Activated B cell treated with CpG ODN at 0.5 μM for 24 hours (primary cell): ENCODE measurements around the gene GDF2. TPM values are rescaled to one million over a fixed set of nuclear protein-coding genes. Genes with fewer than 3 reads are reported as not detected.
A peak's percentile ranks its signal among the peaks of the same experiment; 100 is the strongest.

ENCODE experiments used
- ATAC-seq: fragments of 200-7000 bp; cut with Tn5 transposase; one replicate; pipeline ENCODE4 v1.10.0; 2021; ENCODE audit warnings: low read depth, mild to moderate bottlenecking, moderate library complexity
- CTCF ChIA-PET: fragments of 350-600 bp; sonication (Branson Sonifier 250); formaldehyde crosslinking; loops from one replicate; lab custom pipeline; 2021; ENCODE audit warnings: antibody characterized with exemption; lab: Charles Lee
- POLR2A ChIA-PET: fragments of 350-600 bp; sonication (Branson Sonifier 250); formaldehyde crosslinking; loops from one replicate; lab custom pipeline; 2021; ENCODE audit warnings: antibody characterized with exemption; lab: Charles Lee
- DNase-seq: peaks from one replicate; pipeline ENCODE4 v3.0.0; 2022
- H3K27ac Mint-ChIP-seq: one replicate; pipeline ENCODE4 v1.8.0; 2020; ENCODE audit warnings: mixed read lengths
- H3K27me3 Mint-ChIP-seq: one replicate; pipeline ENCODE4 v1.8.0; 2021; ENCODE audit warnings: mixed read lengths
- H3K36me3 Mint-ChIP-seq: one replicate; pipeline ENCODE4 v1.8.0; 2021; ENCODE audit warnings: low read depth, mixed read lengths
- H3K4me1 Mint-ChIP-seq: one replicate; pipeline ENCODE4 v1.8.0; 2021; ENCODE audit warnings: mixed read lengths
- H3K4me3 Mint-ChIP-seq: one replicate; pipeline ENCODE4 v1.8.0; 2020; ENCODE audit warnings: mild to moderate bottlenecking, mixed read lengths
- H3K9me3 Mint-ChIP-seq: one replicate; pipeline ENCODE4 v1.8.0; 2020; ENCODE audit warnings: mixed read lengths
- intact Hi-C: fragments of 100-400 bp; cut with micrococcal nuclease; formaldehyde crosslinking; loops from one replicate; pipeline ENCODE4 v1.15.1; 2024
- total RNA-seq: library from RNA; stranded (reverse); gene quantifications from 2 replicates; pipeline ENCODE4 v1.2.3, GENCODE V29; 2022
- TF ChIP-seq, protein P1 (sequence below): fragments of 200-600 bp; IDR thresholded peaks from one replicate; pipeline ENCODE4 v1.8.0; 2022; ENCODE audit warnings: antibody characterized with exemption, mild to moderate bottlenecking

The GDF2 gene
- total RNA-seq, 1 donor from 2014 or later: not detected

DNA sequence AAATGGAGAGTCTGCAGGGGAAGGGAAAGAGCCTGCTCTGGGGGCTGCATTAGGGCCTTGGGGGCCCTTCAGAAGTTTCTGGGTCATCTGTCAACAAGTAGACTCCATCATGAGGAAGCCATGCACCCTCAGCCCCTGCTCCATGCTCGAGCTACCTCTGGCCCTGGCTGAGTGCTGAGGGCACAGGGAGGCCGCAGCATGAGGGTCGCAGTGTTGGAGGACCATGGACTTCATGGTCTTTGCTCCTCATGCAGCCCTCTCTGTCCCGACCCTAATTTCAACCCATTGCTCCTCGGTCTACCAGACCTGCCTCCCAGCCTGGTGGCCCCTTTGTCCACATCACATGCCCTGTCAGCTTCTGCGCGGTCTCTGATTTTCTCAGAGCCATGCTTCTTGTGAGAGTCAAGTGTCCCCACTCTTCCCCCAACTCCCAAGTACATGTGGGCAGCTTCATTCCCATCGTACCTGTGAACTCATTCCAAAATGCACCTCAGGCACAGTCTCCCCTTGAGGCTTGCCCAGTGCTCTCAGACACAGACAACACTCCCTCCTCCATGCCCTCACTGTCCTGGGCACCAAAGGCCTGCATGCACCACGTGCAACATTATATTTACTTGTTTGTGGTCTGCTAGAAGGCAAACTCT is 47.1 kb downstream of the GDF2 start:
- Mint-ChIP-seq H3K9me3 (no peaks in the 10 kb centered on the region), H3K36me3 (no peaks in the 10 kb centered on the region), H3K4me3 (no peak overlapping the region), H3K27ac (no peak overlapping the region), H3K4me1 (no peaks in the 10 kb centered on the region), H3K27me3 (peaks cover 10% of the 10 kb centered on the region)
- POLR2A ChIA-PET: no interaction called here
- CTCF ChIA-PET: no interaction called here
- peak; percentile 3 for DNase-seq
- intact Hi-C loops: no loop called here
- no peak for ATAC-seq
- TF ChIP-seq, protein P1, sequence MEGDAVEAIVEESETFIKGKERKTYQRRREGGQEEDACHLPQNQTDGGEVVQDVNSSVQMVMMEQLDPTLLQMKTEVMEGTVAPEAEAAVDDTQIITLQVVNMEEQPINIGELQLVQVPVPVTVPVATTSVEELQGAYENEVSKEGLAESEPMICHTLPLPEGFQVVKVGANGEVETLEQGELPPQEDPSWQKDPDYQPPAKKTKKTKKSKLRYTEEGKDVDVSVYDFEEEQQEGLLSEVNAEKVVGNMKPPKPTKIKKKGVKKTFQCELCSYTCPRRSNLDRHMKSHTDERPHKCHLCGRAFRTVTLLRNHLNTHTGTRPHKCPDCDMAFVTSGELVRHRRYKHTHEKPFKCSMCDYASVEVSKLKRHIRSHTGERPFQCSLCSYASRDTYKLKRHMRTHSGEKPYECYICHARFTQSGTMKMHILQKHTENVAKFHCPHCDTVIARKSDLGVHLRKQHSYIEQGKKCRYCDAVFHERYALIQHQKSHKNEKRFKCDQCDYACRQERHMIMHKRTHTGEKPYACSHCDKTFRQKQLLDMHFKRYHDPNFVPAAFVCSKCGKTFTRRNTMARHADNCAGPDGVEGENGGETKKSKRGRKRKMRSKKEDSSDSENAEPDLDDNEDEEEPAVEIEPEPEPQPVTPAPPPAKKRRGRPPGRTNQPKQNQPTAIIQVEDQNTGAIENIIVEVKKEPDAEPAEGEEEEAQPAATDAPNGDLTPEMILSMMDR: no peak

DNA sequence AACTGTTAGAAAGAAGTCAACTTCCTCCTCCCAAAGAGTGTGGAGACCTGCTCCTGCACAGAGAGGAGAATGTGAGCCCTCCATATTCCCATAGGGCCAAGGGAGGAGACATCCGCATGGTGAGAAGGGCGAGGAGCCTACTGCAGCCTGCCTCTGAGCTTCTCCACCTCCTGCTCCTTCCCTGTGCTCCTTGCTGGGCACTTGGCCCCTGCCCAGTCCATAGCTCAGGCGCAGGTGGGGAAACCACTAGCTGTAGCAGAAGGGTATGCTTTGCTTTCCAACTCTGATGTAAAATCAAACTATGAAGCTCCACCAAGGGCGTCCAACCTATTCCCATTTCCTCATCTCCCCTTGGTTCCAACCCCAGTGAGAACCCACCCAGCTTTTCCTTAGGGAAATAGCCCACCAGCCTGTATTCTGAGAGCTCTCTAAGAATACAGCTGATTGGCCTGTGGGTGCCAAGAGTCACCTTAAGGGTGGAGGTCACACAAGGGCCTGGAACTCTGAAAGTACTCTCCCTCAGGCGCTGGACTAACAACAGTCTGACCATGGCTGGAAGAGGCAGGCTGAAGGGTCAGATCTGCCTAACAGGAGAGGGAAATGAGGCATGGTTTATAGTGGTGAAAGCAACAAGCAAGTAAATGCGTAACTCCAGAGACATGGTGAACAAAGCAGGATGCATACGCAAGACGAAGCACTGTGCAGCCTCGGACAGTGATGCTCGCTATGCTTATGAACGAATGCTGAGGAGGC is 47.9 kb downstream of the GDF2 start:
- DNase-seq (no peak), ATAC-seq (no peak)
- ChIA-PET CTCF (no interaction called here), POLR2A (no interaction called here)
- no peaks in the 10 kb centered on the region for H3K36me3 Mint-ChIP-seq
- TF ChIP-seq, protein P1: no peak
- intact Hi-C loops: no loop called here
- H3K4me3 Mint-ChIP-seq: no peak overlapping the region
- no peaks in the 10 kb centered on the region for H3K9me3 Mint-ChIP-seq
- H3K27ac Mint-ChIP-seq: no peak overlapping the region
- peaks cover 10% of the 10 kb centered on the region for H3K27me3 Mint-ChIP-seq
- no peaks in the 10 kb centered on the region for H3K4me1 Mint-ChIP-seq

DNA sequence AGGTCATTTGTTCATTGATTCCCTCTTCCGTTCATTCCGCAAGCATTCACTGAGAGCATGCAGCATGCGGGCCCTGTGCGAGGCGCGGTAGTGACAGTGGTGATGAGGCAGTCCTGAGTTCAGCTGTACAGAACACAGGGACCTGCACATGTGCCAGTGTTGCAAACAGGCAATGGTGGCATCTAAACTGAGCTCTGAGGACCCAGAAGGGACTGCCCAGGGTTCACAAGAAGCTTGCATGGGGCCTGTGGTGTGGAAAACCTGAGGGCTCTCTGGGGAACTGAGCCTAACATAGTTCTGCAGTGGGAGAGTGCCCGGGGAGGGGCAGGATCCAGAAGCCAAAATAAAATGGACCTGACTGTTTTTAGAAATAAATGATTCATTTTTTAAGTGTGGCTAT is 48.6 kb downstream of the GDF2 start:
- TF ChIP-seq, protein P1: no peak
- CTCF ChIA-PET: no interaction called here
- POLR2A ChIA-PET: no interaction called here
- Mint-ChIP-seq H3K27me3 (peaks cover 14% of the 10 kb centered on the region), H3K27ac (no peak overlapping the region), H3K36me3 (no peaks in the 10 kb centered on the region), H3K4me1 (no peaks in the 10 kb centered on the region), H3K4me3 (no peak overlapping the region), H3K9me3 (no peaks in the 10 kb centered on the region)
- ATAC-seq: no peak
- intact Hi-C loops: no loop called here
- DNase-seq: peak; percentile 4

DNA sequence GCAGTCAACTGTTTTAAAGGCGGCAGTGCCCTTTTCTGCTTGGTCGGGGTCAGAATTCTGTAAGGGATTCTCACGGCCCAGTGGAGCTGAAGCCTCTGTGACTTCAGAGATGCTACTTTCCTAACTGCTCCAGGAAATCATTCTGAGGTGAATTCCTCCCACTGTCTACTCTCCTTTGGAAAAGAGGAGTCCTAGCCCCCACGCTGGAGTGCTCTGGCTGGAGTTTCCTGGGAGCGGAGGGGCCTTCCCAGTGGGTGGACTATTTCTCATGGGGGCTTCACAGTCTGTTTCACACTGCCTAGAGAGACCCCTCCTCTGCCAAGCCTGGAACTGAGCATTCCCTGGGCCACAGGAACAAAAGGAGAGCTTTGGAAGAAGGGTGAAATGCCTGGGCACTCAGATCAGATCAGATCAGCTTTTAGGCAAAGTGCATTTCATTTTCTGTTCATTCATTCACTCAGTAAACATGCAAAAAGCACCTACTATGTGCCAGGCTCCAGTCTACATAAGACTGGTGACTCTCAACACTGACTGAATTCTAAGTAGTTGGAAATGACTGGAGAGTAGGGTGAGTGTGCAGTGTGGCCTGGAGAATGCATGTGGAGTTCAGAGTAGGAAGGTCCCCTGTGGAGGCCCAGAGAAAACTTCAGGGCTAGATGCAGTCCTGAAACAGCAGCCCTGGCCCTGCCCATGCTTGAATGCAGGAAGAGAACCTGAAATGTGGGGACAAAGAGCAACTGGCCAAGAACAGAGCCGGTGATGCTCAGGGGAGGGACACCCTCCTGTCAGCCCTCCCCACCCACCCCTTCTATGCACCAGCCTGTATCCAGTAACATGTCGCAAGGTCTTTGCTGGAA is 49.6 kb downstream of the GDF2 start:
- no peak for ATAC-seq

More for the DNA sequence above, 49.6 kb downstream of the GDF2 start:
- no peak for DNase-seq
- intact Hi-C loops: no loop called here
- no peaks in the 10 kb centered on the region for H3K9me3 Mint-ChIP-seq
- ChIA-PET CTCF (no interaction called here), POLR2A (no interaction called here)
- TF ChIP-seq, protein P1: no peak
- no peaks in the 10 kb centered on the region for H3K36me3 Mint-ChIP-seq
- H3K27ac Mint-ChIP-seq: no peak overlapping the region
- peaks cover 20% of the 10 kb centered on the region for H3K27me3 Mint-ChIP-seq
- H3K4me3 Mint-ChIP-seq: no peak overlapping the region
- no peaks in the 10 kb centered on the region for H3K4me1 Mint-ChIP-seq
